ENCODE measurements around the gene BRD9. TPM values are rescaled to one million over a fixed set of nuclear protein-coding genes. Genes with fewer than 3 reads are reported as not detected.
"Not testable (repeated sequence)": the region's sequence is repeated elsewhere in the genome, so short reads cannot be mapped to it uniquely, and the experiment has no call there.

BRD9 gene
- total RNA-seq, 2 experiments from 2014 or later: 52.3 to 54.0 TPM

DNA sequence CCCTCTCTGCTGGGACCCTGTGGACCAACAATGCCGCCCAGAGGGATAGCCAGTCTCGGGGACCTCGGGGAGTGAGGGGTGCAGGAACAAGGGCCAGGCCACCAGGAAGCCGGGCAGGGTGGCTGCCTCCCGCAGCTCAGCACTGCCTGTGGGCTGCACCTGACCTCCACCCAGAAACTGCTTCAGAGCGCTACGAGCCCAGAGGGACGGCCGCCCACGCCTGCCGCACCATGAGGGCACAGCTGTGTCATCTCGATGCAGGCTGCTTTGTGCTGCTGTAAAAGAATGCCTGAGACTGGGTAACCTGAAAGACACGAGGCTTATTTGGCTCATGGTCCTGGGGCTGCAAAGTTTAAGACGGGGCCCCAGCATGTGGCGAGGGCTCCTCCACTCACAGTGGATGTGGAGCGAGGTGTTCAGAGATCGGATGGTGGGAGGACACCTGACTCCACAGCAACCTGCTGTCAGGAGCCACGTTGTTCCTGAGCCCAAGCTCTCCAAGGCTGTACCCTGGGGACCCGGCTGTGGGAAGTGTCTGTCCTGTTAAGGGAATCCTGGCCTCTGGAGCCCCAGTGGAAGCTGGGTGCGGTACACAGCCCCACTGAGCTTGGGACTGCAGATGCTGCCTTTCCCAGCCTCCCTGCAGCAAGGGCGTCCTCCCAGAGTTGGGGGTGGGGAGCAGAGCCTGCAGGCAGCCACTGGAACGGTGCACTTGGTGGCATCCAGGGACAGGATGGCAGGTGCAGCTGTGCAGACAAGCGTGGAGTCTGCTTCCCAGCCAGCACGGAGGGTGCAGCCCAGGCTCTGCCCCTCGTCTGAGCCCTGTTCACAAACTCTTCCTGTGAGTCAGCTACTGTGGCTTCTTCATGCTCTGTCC lies 30.0 kb downstream of the BRD9 start:
- ChIA-PET CTCF (no interaction called here), POLR2A (no interaction called here)
- H3K9me3 Mint-ChIP-seq: no peaks in the 10 kb centered on the region
- no peak overlapping the region for H3K4me3 Mint-ChIP-seq
- no peaks in the 10 kb centered on the region for H3K27me3 Mint-ChIP-seq
- H3K4me1 Mint-ChIP-seq: no peaks in the 10 kb centered on the region
- no peak overlapping the region for H3K27ac Mint-ChIP-seq
- peaks cover 31% of the 10 kb centered on the region for H3K36me3 Mint-ChIP-seq (ENCODE audit: low read depth)
- no peak for DNase-seq

DNA sequence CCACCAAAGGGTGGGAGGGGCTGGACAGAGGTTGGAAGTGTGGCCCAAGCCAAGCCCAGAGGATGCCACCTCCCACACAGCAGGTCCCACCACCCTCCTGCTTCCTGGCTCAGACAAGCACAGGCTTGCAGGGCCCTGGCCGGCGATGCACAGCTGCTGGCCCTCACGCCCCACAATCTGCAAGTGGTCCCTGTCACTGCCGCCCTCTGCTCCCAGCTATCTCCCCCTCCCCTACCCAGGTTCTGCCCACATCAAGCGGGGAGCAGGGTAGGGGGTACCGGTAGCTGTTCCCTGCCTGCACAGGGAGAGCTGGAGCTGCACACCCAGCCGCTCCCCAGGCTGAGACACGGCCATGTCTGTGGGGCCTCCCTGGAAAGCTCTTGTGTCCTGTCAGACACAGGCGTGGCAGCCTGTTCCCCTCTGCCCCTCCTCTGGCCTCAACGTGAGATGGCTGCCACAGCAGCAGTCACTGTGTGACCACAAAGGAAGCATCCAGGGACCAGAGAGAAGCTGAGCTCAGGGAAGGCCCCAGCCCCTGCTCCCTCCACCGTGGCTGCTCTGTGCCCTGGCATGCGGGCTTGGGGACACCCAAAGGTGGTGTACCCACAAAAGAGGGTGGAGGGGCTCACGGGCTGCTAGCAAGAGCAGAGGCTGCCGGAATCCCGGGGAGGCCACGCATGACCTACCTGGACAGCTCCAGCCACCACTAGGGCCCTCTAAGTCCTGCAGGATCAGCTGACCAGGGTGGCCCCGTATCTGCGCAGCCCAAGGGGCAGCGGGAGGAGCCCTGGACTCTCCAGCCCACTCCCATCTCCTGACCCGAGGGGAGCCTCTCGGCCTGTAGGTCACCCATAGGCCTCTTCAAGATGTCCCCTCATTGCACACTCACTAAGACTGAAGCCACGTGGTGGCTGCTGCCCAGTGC lies 30.9 kb downstream of the BRD9 start:
- CTCF ChIA-PET: no interaction called here

DNA sequence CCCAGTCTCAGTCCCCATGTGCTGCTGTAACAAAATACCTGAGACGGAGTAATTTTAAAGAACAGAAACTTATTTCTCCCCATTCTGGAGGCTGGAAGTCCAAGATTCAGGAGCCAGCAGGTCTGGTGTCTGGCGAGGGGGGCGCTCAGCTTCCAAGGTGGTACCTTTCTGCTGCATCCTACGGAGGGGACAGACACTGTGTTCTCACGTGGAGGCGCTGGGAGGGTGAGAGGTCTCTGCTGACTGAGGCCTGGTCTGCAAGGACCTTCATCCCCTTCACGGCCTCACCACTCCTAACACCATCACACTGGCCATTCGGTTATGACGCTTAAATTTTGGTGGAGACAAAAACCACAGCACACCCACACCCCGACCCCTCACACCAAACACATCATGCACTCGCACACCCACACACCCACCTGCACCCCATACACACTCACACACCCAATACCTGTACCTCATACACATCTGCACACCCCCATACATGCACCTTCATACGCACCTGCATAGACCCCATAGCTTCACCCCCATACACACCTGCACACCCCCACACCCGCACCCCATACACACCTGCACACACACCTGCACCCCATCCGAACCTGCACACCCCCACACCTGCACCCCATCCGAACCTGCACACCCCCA lies 32.0 kb downstream of the BRD9 start:
- DNase-seq: no peak
- no peaks in the 10 kb centered on the region for H3K27me3 Mint-ChIP-seq
- H3K4me3 Mint-ChIP-seq: no peak overlapping the region
- ChIA-PET POLR2A (interaction anchor here (1.2 kb wide), 1 partner anchor 32 kb away, joined by 5 read pairs; the partner anchor contains the start of genes BRD9 and TRIP13), CTCF (no interaction called here)
- no peak overlapping the region for H3K27ac Mint-ChIP-seq
- no peaks in the 10 kb centered on the region for H3K9me3 Mint-ChIP-seq
- H3K36me3 Mint-ChIP-seq (ENCODE audit: low read depth): peaks cover 17% of the 10 kb centered on the region
- no peaks in the 10 kb centered on the region for H3K4me1 Mint-ChIP-seq

More for the DNA sequence above, 30.9 kb downstream of the BRD9 start:
- H3K4me1 Mint-ChIP-seq: no peaks in the 10 kb centered on the region
- H3K27me3 Mint-ChIP-seq: no peaks in the 10 kb centered on the region
- no peaks in the 10 kb centered on the region for H3K9me3 Mint-ChIP-seq
- DNase-seq: no peak
- H3K36me3 Mint-ChIP-seq (ENCODE audit: low read depth): peaks cover 26% of the 10 kb centered on the region
- POLR2A ChIA-PET: interaction anchor here (1.2 kb wide), 1 partner anchor 31 kb away, joined by 5 read pairs; the partner anchor contains the start of genes BRD9 and TRIP13
- H3K4me3 Mint-ChIP-seq: no peak overlapping the region
- no peak overlapping the region for H3K27ac Mint-ChIP-seq

DNA sequence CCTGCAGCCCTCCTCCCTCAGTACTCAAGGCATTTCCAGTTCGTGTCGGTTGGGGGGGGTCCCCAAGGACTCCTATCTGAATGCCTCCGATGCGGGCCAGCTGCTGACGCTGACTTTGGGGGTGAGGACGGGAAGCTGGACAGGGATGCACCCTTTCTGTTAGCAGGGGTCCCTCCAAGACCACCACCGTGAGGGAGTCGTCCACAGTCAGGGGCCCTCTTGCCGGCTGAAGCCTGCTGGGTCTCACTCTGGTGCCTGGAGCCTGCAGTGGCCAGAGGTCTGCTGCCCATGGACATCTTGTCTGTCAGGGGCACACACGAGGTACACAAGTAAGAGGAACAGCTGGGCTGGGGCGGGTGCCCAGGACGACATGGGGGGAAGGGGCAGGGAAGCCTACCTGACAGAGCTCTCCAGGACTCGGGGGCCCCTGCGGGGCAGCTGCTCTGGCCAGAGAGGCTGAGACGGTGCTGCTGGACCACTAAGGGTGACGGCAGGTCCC lies 32.8 kb downstream of the BRD9 start:
- no peaks in the 10 kb centered on the region for H3K27me3 Mint-ChIP-seq
- ChIA-PET POLR2A (no interaction called here), CTCF (no interaction called here)
- H3K27ac Mint-ChIP-seq: no peak overlapping the region
- DNase-seq: no peak
- no peaks in the 10 kb centered on the region for H3K4me1 Mint-ChIP-seq
- H3K36me3 Mint-ChIP-seq (ENCODE audit: low read depth): peaks cover 14% of the 10 kb centered on the region
- H3K4me3 Mint-ChIP-seq: no peak overlapping the region
- H3K9me3 Mint-ChIP-seq: no peaks in the 10 kb centered on the region

DNA sequence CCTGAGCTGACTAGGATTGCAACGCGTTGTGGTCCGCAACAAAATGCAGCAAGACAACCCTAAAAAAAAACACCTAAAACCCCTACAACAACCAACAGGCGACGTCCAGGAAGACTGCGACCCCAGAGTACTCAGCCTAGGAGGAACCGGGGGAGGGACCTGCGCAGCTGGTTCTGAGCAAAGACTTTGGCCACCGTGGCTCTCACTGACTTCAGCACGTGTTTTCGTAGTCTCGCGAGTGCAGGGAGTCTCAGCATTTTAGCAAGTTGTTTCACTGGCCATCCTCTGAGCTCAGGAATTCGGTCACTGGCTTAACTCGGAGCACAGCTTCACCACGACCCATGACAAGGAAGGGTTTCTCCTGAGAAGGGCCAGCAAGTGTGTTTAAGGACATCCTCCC lies 33.2 kb downstream of the BRD9 start:
- no peaks in the 10 kb centered on the region for H3K4me1 Mint-ChIP-seq
- POLR2A ChIA-PET: no interaction called here
- CTCF ChIA-PET: no interaction called here
- no peak for DNase-seq
- no peak overlapping the region for H3K4me3 Mint-ChIP-seq
- peaks cover 13% of the 10 kb centered on the region for H3K36me3 Mint-ChIP-seq (ENCODE audit: low read depth)
- no peak overlapping the region for H3K27ac Mint-ChIP-seq
- H3K9me3 Mint-ChIP-seq: no peaks in the 10 kb centered on the region
- no peaks in the 10 kb centered on the region for H3K27me3 Mint-ChIP-seq

DNA sequence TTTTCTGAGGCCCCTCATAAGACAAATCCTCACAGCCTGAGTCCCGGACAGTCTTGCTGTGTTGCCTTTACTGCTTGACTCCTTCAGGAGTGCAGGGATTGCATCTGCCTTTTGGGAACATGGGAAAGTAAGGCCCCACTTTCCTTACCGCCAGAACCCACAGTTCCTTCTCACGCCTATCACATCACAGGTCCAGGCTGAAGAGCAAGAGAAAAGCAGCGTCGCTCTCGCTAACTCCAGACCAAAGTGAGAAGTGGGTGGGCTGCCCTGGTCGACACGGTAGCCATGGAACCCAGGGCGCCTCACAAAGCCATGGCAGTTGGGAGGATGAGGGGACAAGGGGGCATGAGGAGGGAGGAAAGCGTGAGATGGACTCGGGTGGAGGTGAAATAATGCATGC lies 33.9 kb downstream of the BRD9 start:
- H3K36me3 Mint-ChIP-seq (ENCODE audit: low read depth): peaks cover 7% of the 10 kb centered on the region
- H3K4me3 Mint-ChIP-seq: no peak overlapping the region
- no peak for DNase-seq
- H3K4me1 Mint-ChIP-seq: no peaks in the 10 kb centered on the region
- POLR2A ChIA-PET: no interaction called here
- H3K9me3 Mint-ChIP-seq: no peaks in the 10 kb centered on the region
- CTCF ChIA-PET: no interaction called here
- no peaks in the 10 kb centered on the region for H3K27me3 Mint-ChIP-seq
- H3K27ac Mint-ChIP-seq: no peak overlapping the region

DNA sequence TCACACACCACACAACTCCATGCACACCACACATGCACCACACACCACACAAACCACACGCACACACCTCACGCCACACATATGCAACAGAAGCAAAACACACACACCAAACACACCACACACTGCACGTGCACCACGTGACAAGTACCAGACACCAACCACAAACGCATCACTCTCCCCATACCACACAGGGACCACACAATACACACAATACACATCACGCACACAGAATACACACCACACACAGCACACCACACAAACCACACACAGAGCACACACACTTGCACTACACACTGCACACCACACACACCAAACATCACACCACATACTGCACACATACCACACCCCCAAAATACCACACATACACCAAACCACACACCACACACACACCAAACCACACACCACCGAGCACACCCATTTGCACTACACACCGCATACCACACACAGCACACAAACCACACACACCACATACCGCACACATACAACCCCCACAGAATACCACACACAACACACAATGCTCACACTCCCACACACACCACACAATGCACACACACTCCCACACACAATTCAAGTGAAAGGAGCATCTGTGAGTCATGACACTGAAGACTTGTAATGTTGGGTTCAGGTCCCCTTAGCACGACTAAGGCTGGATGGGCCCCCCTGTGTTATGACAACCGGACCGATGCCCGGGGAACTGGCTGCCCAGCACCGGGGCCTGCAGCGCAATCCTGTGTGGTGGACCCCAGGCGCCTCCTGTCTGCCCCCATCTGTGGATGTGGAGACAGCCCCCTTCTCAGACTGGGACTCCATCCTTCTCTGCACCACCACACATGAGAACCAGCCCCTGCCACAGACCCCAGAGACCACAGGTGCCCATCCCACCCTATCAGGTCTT lies 35.8 kb downstream of the BRD9 start:
- Mint-ChIP-seq H3K36me3 (ENCODE audit: low read depth) (no peaks in the 10 kb centered on the region), H3K9me3 (no peaks in the 10 kb centered on the region), H3K4me3 (no peak overlapping the region), H3K27ac (no peak overlapping the region), H3K27me3 (no peaks in the 10 kb centered on the region), H3K4me1 (no peaks in the 10 kb centered on the region)
- POLR2A ChIA-PET: no interaction called here
- DNase-seq: no peak
- CTCF ChIA-PET: no interaction called here

DNA sequence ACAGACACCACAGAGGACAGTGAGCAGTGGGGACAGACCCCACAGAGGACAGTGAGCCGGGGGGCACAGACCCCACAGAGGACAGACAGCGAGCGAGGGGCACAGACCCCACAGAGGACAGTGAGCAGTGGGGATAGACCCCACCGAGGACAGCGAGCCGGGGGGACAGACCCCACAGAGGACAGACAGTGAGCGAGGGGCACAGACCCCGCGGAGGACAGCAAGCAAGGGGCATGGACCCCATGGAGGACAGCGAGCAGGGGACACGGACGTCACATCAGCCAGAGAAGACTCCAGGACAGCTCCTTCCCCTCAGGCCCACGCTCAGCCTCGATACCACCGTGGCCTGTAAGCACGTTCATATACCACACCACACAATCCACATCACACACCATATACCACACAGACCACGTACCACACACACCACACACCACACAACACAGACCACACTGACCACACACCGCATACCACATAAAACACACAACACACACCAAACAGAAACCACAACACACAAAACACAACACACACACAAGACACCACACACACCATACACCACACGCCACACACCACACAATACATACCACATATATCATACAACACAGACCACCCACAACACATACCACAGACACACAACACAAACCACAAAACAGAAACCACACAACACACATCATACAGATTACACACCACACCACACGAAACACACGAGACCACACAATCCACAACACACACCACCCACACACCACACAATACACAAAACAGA lies 36.6 kb downstream of the BRD9 start:
- POLR2A ChIA-PET: no interaction called here
- Mint-ChIP-seq H3K9me3 (no peaks in the 10 kb centered on the region), H3K4me1 (no peaks in the 10 kb centered on the region), H3K27me3 (no peaks in the 10 kb centered on the region), H3K36me3 (ENCODE audit: low read depth) (no peaks in the 10 kb centered on the region), H3K4me3 (no peak overlapping the region), H3K27ac (no peak overlapping the region)
- CTCF ChIA-PET: no interaction called here
- no peak for DNase-seq

DNA sequence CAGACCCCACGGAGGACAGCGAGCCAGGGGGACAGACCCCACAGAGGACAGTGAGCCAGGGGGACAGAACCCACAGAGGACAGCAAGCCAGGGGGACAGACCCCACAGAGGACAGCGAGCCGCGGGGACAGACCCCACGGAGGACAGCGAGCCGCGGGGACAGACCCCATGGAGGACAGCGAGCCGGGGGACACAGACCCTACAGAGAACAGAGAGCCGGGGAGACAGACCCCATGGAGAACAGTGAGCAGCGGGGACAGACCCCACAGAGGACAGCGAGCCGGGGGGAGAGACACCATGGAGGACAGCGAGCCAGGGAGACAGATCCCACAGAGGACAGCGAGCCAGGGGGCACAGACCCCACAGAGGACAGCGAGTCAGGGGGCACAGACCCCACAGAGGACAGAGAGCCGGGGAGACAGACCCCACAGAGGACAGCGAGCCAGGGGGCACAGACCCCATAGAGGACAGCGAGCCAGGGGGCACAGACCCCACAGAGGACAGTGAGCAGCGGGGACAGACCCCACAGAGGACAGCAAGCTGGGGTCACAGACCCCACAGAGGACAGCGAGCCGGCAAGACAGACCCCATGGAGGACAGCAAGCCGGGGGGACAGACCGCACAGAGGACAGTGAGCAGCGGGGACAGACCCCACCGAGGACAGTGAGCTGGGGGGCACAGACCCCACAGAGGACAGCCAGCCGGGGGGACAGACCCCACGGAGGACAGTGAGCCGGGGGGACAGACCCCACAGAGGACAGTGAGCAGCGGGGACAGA lies 37.4 kb downstream of the BRD9 start:
- no peaks in the 10 kb centered on the region for H3K4me1 Mint-ChIP-seq
- no peaks in the 10 kb centered on the region for H3K36me3 Mint-ChIP-seq (ENCODE audit: low read depth)
- no peaks in the 10 kb centered on the region for H3K27me3 Mint-ChIP-seq
- ChIA-PET CTCF (no interaction called here), POLR2A (no interaction called here)
- no peak overlapping the region for H3K27ac Mint-ChIP-seq
- no peak for DNase-seq
- no peak overlapping the region for H3K4me3 Mint-ChIP-seq
- H3K9me3 Mint-ChIP-seq: no peaks in the 10 kb centered on the region

DNA sequence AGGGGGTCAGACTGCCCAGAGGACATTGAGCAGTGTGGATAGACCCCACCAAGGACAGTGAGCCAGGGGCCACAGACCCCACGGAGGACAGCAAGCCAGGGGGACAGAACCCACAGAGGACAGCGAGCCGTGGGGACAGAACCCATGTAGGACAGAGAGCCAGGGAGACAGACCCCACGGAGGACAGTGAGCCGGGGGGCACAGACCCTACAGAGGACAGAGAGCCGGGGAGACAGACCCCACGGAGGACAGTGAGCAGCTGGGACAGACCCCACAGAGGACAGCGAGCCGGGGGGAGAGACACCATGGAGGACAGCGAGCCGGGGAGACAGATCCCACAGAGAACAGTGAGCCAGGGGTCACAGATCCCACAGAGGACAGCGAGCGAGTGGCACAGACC lies 38.4 kb downstream of the BRD9 start:
- DNase-seq: no peak
- Mint-ChIP-seq H3K4me1 (no peaks in the 10 kb centered on the region), H3K36me3 (ENCODE audit: low read depth) (no peaks in the 10 kb centered on the region), H3K4me3 (no peak overlapping the region), H3K27ac (no peak overlapping the region), H3K27me3 (no peaks in the 10 kb centered on the region), H3K9me3 (no peaks in the 10 kb centered on the region)
- POLR2A ChIA-PET: no interaction called here
- CTCF ChIA-PET: no interaction called here

DNA sequence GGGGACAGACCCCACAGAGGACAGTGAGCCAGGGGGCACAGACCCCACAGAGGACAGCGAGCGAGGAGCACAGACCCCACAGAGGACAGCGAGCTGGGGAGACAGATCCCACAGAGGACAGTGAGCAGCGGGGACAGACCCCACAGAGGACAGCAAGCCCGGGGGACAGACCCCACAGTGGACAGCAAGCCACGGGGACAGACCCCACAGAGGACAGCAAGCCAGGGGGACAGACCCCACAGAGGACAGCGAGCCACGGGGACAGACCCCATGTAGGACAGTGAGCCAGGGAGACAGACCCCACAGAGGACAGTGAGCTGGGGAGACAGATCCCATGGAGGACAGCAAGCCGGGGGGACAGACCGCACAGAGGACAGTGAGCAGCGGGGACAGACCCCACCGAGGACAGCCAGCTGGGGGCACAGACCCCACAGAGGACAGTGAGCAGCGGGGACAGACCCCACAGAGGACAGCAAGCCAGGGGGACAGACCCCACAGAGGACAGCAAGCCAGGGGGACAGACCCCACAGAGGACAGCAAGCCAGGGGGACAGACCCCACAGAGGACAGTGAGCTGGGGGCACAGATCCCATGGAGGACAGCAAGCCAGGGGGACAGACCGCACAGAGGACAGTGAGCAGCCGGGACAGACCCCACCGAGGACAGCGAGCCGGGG lies 39.0 kb downstream of the BRD9 start:
- H3K27me3 Mint-ChIP-seq; H3K9me3 Mint-ChIP-seq; H3K36me3 Mint-ChIP-seq (ENCODE audit: low read depth); H3K4me1 Mint-ChIP-seq; CTCF ChIA-PET; H3K27ac Mint-ChIP-seq; H3K4me3 Mint-ChIP-seq; POLR2A ChIA-PET; DNase-seq: not testable (repeated sequence)

All from activated CD4-positive, alpha-beta memory T cell treated with anti-CD3 and anti-CD28 coated beads, Interleukin-2, amount 10 ng/mL, durations not matched to agents 7 days and 5 days (primary cell).